Transverse colon (tissue), 3 donors: Measurements from ENCODE around the gene HDAC2.
A peak's percentile ranks its signal among the peaks of the same experiment; 100 is the strongest.

Source experiments
- EP300 ChIP-seq: sonication (generic); formaldehyde crosslinking; IDR thresholded peaks from one replicate; pipeline ENCODE4 v1.6.1; 2017; ENCODE audit warnings: antibody characterized with exemption, low read depth
- POLR2A ChIP-seq: fragments of 450-650 bp; IDR thresholded peaks from one replicate; pipeline ENCODE4 v1.6.1; 2016; ENCODE audit warnings: antibody characterized with exemption, mild to moderate bottlenecking, moderate library complexity
- TF ChIP-seq, protein P1 (sequence below), 5 experiments: fragments of 200-600 bp in 3 of 5; fragments of 450-650 bp in 2 of 5; sonication (generic) in 3 of 5; IDR thresholded peaks; 1 replicate in 2 of 5; 2 replicates in 3 of 5; pipeline ENCODE4 v1.5.1; 2016 to 2017; ENCODE audit warnings: antibody characterized with exemption in 5 of 5, inconsistent platforms in 3 of 5, mild to moderate bottlenecking in 2 of 5, moderate library complexity in 1 of 5

DNA sequence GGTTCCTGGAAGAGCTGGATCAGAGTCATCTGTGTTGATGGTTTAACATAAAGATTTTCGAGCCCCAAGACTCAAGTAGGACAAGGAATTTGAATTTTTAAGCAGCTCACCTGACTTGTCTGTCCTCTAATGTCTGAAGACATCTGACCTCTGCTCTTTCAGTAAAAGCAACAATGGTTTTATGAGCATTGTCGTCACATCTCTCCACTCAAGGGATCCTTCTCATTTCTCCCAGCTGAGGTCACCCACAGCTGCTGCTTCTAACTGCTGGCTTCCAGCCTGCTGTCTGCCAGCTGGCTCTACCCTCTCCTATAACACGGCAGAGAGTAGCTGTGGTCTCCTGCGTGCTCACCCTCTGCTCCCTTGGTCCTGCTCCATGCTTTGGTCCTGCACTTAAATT is 24.7 kb upstream of the HDAC2 start:
- TF ChIP-seq, protein P1, sequence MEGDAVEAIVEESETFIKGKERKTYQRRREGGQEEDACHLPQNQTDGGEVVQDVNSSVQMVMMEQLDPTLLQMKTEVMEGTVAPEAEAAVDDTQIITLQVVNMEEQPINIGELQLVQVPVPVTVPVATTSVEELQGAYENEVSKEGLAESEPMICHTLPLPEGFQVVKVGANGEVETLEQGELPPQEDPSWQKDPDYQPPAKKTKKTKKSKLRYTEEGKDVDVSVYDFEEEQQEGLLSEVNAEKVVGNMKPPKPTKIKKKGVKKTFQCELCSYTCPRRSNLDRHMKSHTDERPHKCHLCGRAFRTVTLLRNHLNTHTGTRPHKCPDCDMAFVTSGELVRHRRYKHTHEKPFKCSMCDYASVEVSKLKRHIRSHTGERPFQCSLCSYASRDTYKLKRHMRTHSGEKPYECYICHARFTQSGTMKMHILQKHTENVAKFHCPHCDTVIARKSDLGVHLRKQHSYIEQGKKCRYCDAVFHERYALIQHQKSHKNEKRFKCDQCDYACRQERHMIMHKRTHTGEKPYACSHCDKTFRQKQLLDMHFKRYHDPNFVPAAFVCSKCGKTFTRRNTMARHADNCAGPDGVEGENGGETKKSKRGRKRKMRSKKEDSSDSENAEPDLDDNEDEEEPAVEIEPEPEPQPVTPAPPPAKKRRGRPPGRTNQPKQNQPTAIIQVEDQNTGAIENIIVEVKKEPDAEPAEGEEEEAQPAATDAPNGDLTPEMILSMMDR (IDR thresholded peaks at IDR 0.05) = no peak
- TF ChIP-seq EP300 = peak; percentile 34
- TF ChIP-seq POLR2A = no peak
